AG04449 (cell line): Measurements from ENCODE around the gene ARPC2.

Experiments
- CTCF ChIA-PET: fragments of 350-600 bp; formaldehyde crosslinking; extraction: SDS; loops from one replicate; lab custom pipeline; 2021; ENCODE audit warnings: antibody characterized with exemption; lab: Yijun Ruan, JAX
- POLR2A ChIA-PET: fragments of 400-600, 350-600 bp; formaldehyde crosslinking; extraction: SDS; loops from one replicate; lab custom pipeline; 2020; ENCODE audit warnings: antibody characterized with exemption, inconsistent platforms; lab: Yijun Ruan, JAX
- DNase-seq: peaks from one replicate; pipeline ENCODE4 v3.0.0-alpha.2; 2010; ENCODE audit warnings: low read depth, low spot score
- H3K4me3 ChIP-seq: 2 replicates; pipeline ENCODE4 v1.5.1; 2011; ENCODE audit warnings: low read depth, mild to moderate bottlenecking, control low read depth, low read length
- TF ChIP-seq, protein P1 (sequence below): IDR thresholded peaks from one replicate; pipeline ENCODE4 v1.5.1; 2011; ENCODE audit warnings: mild to moderate bottlenecking, moderate library complexity, low read length, control low read depth, inconsistent platforms; ENCODE audit not compliant: insufficient read depth; ENCODE audit errors: missing control alignments

ARPC2 gene

GRCh38 chr2:218252509-218253231 lies 35.7 kb downstream of the ARPC2 start:
- ChIA-PET CTCF (interaction anchor here (1.7 to 7.8 kb wide), 2 partner anchors 9 kb away, joined by 7 to 75 read pairs; partner anchors contain the start of gene GPBAR1), POLR2A (interaction anchor here (0.7 kb wide), 1 partner anchor 123 kb away, joined by 3 read pairs; no protein-coding TSS in a partner anchor)
- no peak for DNase-seq

GRCh38 chr2:218253232-218253625 lies 36.2 kb downstream of the ARPC2 start:
- CTCF ChIA-PET: interaction anchor here (1.1 to 7.8 kb wide), 5 partner anchors 8 to 68 kb away, joined by 4 to 75 read pairs (median 6); partner anchors contain the start of gene GPBAR1
- no peak overlapping the region for H3K4me3 ChIP-seq
- POLR2A ChIA-PET: interaction anchor here (0.7 kb wide), 1 partner anchor 124 kb away, joined by 3 read pairs; no protein-coding TSS in a partner anchor
- TF ChIP-seq, protein P1, sequence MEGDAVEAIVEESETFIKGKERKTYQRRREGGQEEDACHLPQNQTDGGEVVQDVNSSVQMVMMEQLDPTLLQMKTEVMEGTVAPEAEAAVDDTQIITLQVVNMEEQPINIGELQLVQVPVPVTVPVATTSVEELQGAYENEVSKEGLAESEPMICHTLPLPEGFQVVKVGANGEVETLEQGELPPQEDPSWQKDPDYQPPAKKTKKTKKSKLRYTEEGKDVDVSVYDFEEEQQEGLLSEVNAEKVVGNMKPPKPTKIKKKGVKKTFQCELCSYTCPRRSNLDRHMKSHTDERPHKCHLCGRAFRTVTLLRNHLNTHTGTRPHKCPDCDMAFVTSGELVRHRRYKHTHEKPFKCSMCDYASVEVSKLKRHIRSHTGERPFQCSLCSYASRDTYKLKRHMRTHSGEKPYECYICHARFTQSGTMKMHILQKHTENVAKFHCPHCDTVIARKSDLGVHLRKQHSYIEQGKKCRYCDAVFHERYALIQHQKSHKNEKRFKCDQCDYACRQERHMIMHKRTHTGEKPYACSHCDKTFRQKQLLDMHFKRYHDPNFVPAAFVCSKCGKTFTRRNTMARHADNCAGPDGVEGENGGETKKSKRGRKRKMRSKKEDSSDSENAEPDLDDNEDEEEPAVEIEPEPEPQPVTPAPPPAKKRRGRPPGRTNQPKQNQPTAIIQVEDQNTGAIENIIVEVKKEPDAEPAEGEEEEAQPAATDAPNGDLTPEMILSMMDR: no peak
- no peak for DNase-seq

More at GRCh38 chr2:218252509-218253231, 35.7 kb downstream of the ARPC2 start:
- TF ChIP-seq, protein P1: no peak
- no peak overlapping the region for H3K4me3 ChIP-seq

GRCh38 chr2:218255446-218255845 lies 38.5 kb downstream of the ARPC2 start:
- CTCF ChIA-PET: interaction anchor here (1.0 to 7.8 kb wide), 6 partner anchors 12 to 70 kb away, joined by 3 to 75 read pairs (median 6); partner anchors contain the start of genes AAMP and PNKD

GRCh38 chr2:218256612-218257350 lies 39.8 kb downstream of the ARPC2 start:
- DNase-seq: no peak
- CTCF ChIA-PET: interaction anchor here (0.6 to 7.8 kb wide), 14 partner anchors 8 to 69 kb away, joined by 3 to 75 read pairs (median 5); partner anchors contain the start of genes AAMP, ARPC2 and PNKD
- TF ChIP-seq, protein P1: no peak
- POLR2A ChIA-PET: no interaction called here
- no peak overlapping the region for H3K4me3 ChIP-seq

More at GRCh38 chr2:218255446-218255845, 38.5 kb downstream of the ARPC2 start:
- TF ChIP-seq, protein P1: no peak
- POLR2A ChIA-PET: interaction anchor here (1.2 kb wide), 1 partner anchor 15 kb away, joined by 5 read pairs; the partner anchor contains the start of genes AAMP and PNKD
- peak; percentile 14 for DNase-seq
- no peak overlapping the region for H3K4me3 ChIP-seq

GRCh38 chr2:218257390-218257981 lies 40.5 kb downstream of the ARPC2 start:
- DNase-seq: no peak
- ChIA-PET CTCF (interaction anchor here (0.6 to 7.8 kb wide), 14 partner anchors 9 to 1196 kb away, joined by 3 to 75 read pairs (median 5); partner anchors contain the start of genes AAMP, ARPC2 and PNKD), POLR2A (no interaction called here)
- H3K4me3 ChIP-seq: no peak overlapping the region
- TF ChIP-seq, protein P1: peak; percentile 52
